Activated naive CD8-positive, alpha-beta T cell treated with anti-CD3 and anti-CD28 coated beads, Interleukin-2, amount 50 U/mL, for 24 hours (primary cell): ENCODE data around the gene HBA2.
A peak's percentile ranks its signal among the peaks of the same experiment; 100 is the strongest.
"Not testable (repeated sequence)": the region's sequence is repeated elsewhere in the genome, so short reads cannot be mapped to it uniquely, and the experiment has no call there.

Source experiments
- ATAC-seq: fragments of 150-1000 bp; cut with Tn5 transposase; one replicate; pipeline ENCODE4 v1.10.0; 2021
- DNase-seq: peaks from one replicate; pipeline ENCODE4 v3.0.0; 2021
- H3K27ac Mint-ChIP-seq: one replicate; pipeline ENCODE4 v1.8.0; 2021; ENCODE audit warnings: mild to moderate bottlenecking, mixed read lengths
- H3K27me3 Mint-ChIP-seq: one replicate; pipeline ENCODE4 v1.8.0; 2021; ENCODE audit warnings: mixed read lengths
- H3K36me3 Mint-ChIP-seq: one replicate; pipeline ENCODE4 v1.8.0; 2021; ENCODE audit warnings: low read depth, mixed read lengths
- H3K4me1 Mint-ChIP-seq: one replicate; pipeline ENCODE4 v1.8.0; 2021; ENCODE audit warnings: mixed read lengths
- H3K4me3 Mint-ChIP-seq: one replicate; pipeline ENCODE4 v1.8.0; 2021; ENCODE audit warnings: mild to moderate bottlenecking, moderate library complexity, mixed read lengths
- H3K9me3 Mint-ChIP-seq: one replicate; pipeline ENCODE4 v1.8.0; 2021; ENCODE audit warnings: mixed read lengths

The HBA2 gene

GRCh38 chr16:188674-189073 lies 16.0 kb downstream of the HBA2 start:
- Mint-ChIP-seq H3K27ac (no peak overlapping the region), H3K4me1 (no peaks in the 10 kb centered on the region), H3K9me3 (no peaks in the 10 kb centered on the region), H3K27me3 (no peaks in the 10 kb centered on the region), H3K36me3 (peaks cover 49% of the 10 kb centered on the region), H3K4me3 (no peak overlapping the region)
- ATAC-seq (peak; percentile 26), DNase-seq (no peak)

- no peak overlapping the region for H3K27ac Mint-ChIP-seq
- H3K4me1 Mint-ChIP-seq: no peaks in the 10 kb centered on the region
- H3K27me3 Mint-ChIP-seq: no peaks in the 10 kb centered on the region
- peaks cover 54% of the 10 kb centered on the region for H3K36me3 Mint-ChIP-seq
- no peak for DNase-seq
- no peak for ATAC-seq
- H3K9me3 Mint-ChIP-seq: no peaks in the 10 kb centered on the region
- H3K4me3 Mint-ChIP-seq: no peak overlapping the region
Measured at GRCh38 chr16:189604-190186, 17.0 kb downstream of the HBA2 start.

GRCh38 chr16:191831-192230 lies 19.2 kb downstream of the HBA2 start:
- H3K4me1 Mint-ChIP-seq: no peaks in the 10 kb centered on the region
- peaks cover 61% of the 10 kb centered on the region for H3K36me3 Mint-ChIP-seq
- DNase-seq (no peak), ATAC-seq (no peak)
- H3K9me3 Mint-ChIP-seq: no peaks in the 10 kb centered on the region
- no peaks in the 10 kb centered on the region for H3K27me3 Mint-ChIP-seq
- no peak overlapping the region for H3K27ac Mint-ChIP-seq
- H3K4me3 Mint-ChIP-seq: no peak overlapping the region

GRCh38 chr16:192686-193085 lies 20.0 kb downstream of the HBA2 start:
- H3K27me3 Mint-ChIP-seq: no peaks in the 10 kb centered on the region
- H3K27ac Mint-ChIP-seq: no peak overlapping the region
- no peaks in the 10 kb centered on the region for H3K4me1 Mint-ChIP-seq
- H3K9me3 Mint-ChIP-seq: no peaks in the 10 kb centered on the region
- DNase-seq: no peak
- H3K36me3 Mint-ChIP-seq: peaks cover 56% of the 10 kb centered on the region
- H3K4me3 Mint-ChIP-seq: no peak overlapping the region
- no peak for ATAC-seq

GRCh38 chr16:193441-193840 lies 20.8 kb downstream of the HBA2 start:
- Mint-ChIP-seq H3K27me3 (no peaks in the 10 kb centered on the region), H3K9me3 (no peaks in the 10 kb centered on the region), H3K4me3 (no peak overlapping the region), H3K27ac (no peak overlapping the region), H3K36me3 (peaks cover 57% of the 10 kb centered on the region), H3K4me1 (no peaks in the 10 kb centered on the region)
- DNase-seq (no peak), ATAC-seq (no peak)

- peaks cover 53% of the 10 kb centered on the region for H3K36me3 Mint-ChIP-seq
- H3K4me1 Mint-ChIP-seq: no peaks in the 10 kb centered on the region
- H3K4me3 Mint-ChIP-seq: no peak overlapping the region
- ATAC-seq: no peak
- H3K9me3 Mint-ChIP-seq: no peaks in the 10 kb centered on the region
- no peak for DNase-seq
- H3K27ac Mint-ChIP-seq: no peak overlapping the region
- no peaks in the 10 kb centered on the region for H3K27me3 Mint-ChIP-seq
Measured at GRCh38 chr16:194516-194915, 21.8 kb downstream of the HBA2 start.

- H3K27ac Mint-ChIP-seq: no peak overlapping the region
- ATAC-seq: no peak
- no peaks in the 10 kb centered on the region for H3K27me3 Mint-ChIP-seq
- DNase-seq: no peak
- no peaks in the 10 kb centered on the region for H3K9me3 Mint-ChIP-seq
- H3K4me3 Mint-ChIP-seq: no peak overlapping the region
- H3K4me1 Mint-ChIP-seq: no peaks in the 10 kb centered on the region
- H3K36me3 Mint-ChIP-seq: peaks cover 42% of the 10 kb centered on the region
Measured at GRCh38 chr16:200388-200787, 27.7 kb downstream of the HBA2 start.

- H3K27me3 Mint-ChIP-seq: no peaks in the 10 kb centered on the region
- DNase-seq: no peak
Measured at GRCh38 chr16:203246-203645, 30.6 kb downstream of the HBA2 start.

GRCh38 chr16:204046-204445 lies 31.4 kb downstream of the HBA2 start:
- not testable (repeated sequence) for H3K4me1 Mint-ChIP-seq, DNase-seq, H3K27me3 Mint-ChIP-seq, H3K27ac Mint-ChIP-seq, ATAC-seq, H3K9me3 Mint-ChIP-seq, H3K4me3 Mint-ChIP-seq
- peaks cover 48% of the 10 kb centered on the region for H3K36me3 Mint-ChIP-seq

More at GRCh38 chr16:203246-203645, 30.6 kb downstream of the HBA2 start:
- Mint-ChIP-seq H3K4me1 (no peaks in the 10 kb centered on the region), H3K27ac (no peak overlapping the region), H3K4me3 (no peak overlapping the region), H3K36me3 (peaks cover 51% of the 10 kb centered on the region), H3K9me3 (no peaks in the 10 kb centered on the region)
- no peak for ATAC-seq

GRCh38 chr16:209359-209758 lies 36.7 kb downstream of the HBA2 start:
- H3K4me3 Mint-ChIP-seq, H3K27me3 Mint-ChIP-seq, DNase-seq, ATAC-seq, H3K9me3 Mint-ChIP-seq, H3K4me1 Mint-ChIP-seq, H3K27ac Mint-ChIP-seq: not testable (repeated sequence)
- peaks cover 33% of the 10 kb centered on the region for H3K36me3 Mint-ChIP-seq

- not testable (repeated sequence) for H3K4me1 Mint-ChIP-seq, H3K27me3 Mint-ChIP-seq, DNase-seq, H3K27ac Mint-ChIP-seq, H3K4me3 Mint-ChIP-seq, H3K9me3 Mint-ChIP-seq, ATAC-seq
- H3K36me3 Mint-ChIP-seq: peaks cover 28% of the 10 kb centered on the region
Measured at GRCh38 chr16:211631-212180, 39.0 kb downstream of the HBA2 start.

GRCh38 chr16:212999-213398 lies 40.3 kb downstream of the HBA2 start:
- H3K4me3 Mint-ChIP-seq: no peak overlapping the region
- no peaks in the 10 kb centered on the region for H3K27me3 Mint-ChIP-seq
- DNase-seq (no peak), ATAC-seq (no peak)
- peaks cover 3% of the 10 kb centered on the region for H3K4me1 Mint-ChIP-seq
- H3K27ac Mint-ChIP-seq: no peak overlapping the region
- H3K36me3 Mint-ChIP-seq: peaks cover 28% of the 10 kb centered on the region
- no peaks in the 10 kb centered on the region for H3K9me3 Mint-ChIP-seq

- H3K36me3 Mint-ChIP-seq: peaks cover 49% of the 10 kb centered on the region
- H3K27me3 Mint-ChIP-seq: no peaks in the 10 kb centered on the region
- ATAC-seq: no peak
- peak overlapping the region; percentile 22 for H3K27ac Mint-ChIP-seq
- no peaks in the 10 kb centered on the region for H3K9me3 Mint-ChIP-seq
- no peak overlapping the region for H3K4me3 Mint-ChIP-seq
- DNase-seq: no peak
- H3K4me1 Mint-ChIP-seq: peaks cover 6% of the 10 kb centered on the region
Measured at GRCh38 chr16:220021-220420, 47.3 kb downstream of the HBA2 start.
